ENCODE data around the gene PNLIPRP3.

- TF ChIP-seq CTCF (conservative IDR thresholded peaks at IDR 0.05) (no peak), EZH2 (IDR thresholded peaks at IDR 0.05; ENCODE audit: low read depth) (no peak)
Observed at GRCh38 chr10:116461680-116462079, 34.0 kb downstream of the PNLIPRP3 start.
